K562 (cell line): ENCODE results near the gene ATP6V0A4. TPM values are rescaled to one million over a fixed set of nuclear protein-coding genes. Genes with fewer than 3 reads are reported as not detected.

ENCODE experiments used
- ATAC-seq: fragments of 200-7000 bp; cut with Tn5 transposase; 3 replicates; pipeline ENCODE4 v1.9.1; 2020; ENCODE audit warnings: moderate library complexity
- BruUV-seq: library from RNA; stranded (reverse); fragments of 400-500 nt; replicated peaks from 2 replicates; lab custom pipeline; 2021; lab: Mats Ljungman, UMichigan
- CTCF ChIA-PET: fragments of 300-600 bp; formaldehyde crosslinking; extraction: SDS; loops from one replicate; lab custom pipeline; 2021; ENCODE audit warnings: low intra/inter-chr PET ratio; lab: Yijun Ruan, JAX
- POLR2A ChIA-PET: fragments of 300-600, 350-650 bp; sonication (Branson Sonifier 250); formaldehyde crosslinking; extraction: SDS; loops from one replicate; lab custom pipeline; 2021; ENCODE audit warnings: antibody characterized with exemption, inconsistent platforms; lab: Yijun Ruan, JAX
- DNase-seq, 4 experiments: peaks; one replicate each; pipeline versions ENCODE4 v3.0.0 to v3.0.0-alpha.2; 2011 to 2018; ENCODE audit warnings: low spot score in 3 of 4, mixed read lengths in 3 of 4; ENCODE audit errors: extremely low read depth in 1 of 4
- FAIRE-seq: peaks from 2 replicates; lab custom pipeline; 2011; peaks lifted over from hg19 to GRCh38; lab: Jason Lieb, UNC
- H2AFZ ChIP-seq: 2 replicates; pipeline ENCODE4 v1.6.0; 2011; ENCODE audit warnings: low read depth, low read length, control low read depth, inconsistent platforms
- H3K27ac ChIP-seq: fragments of 200-600 bp; 3 replicates; pipeline ENCODE4 v1.8.0; 2011; ENCODE audit warnings: low read depth, mild to moderate bottlenecking, control low read depth, inconsistent platforms, low read length, moderate library complexity, mixed read lengths; ENCODE audit errors: extremely low read depth
- H3K27me3 ChIP-seq, 2 experiments: fragments of 300-600 bp in 1 of 2; 2 replicates in 1 of 2; 3 replicates in 1 of 2; pipeline versions ENCODE4 v1.6.0 to v1.8.0; 2011; ENCODE audit warnings: inconsistent platforms in 2 of 2, low read length in 2 of 2, mild to moderate bottlenecking in 1 of 2, mixed read lengths in 1 of 2, moderate library complexity in 1 of 2; ENCODE audit not compliant: control insufficient read depth in 2 of 2, insufficient read depth in 2 of 2
- H3K36me3 ChIP-seq: fragments of 300-600 bp; 3 replicates; pipeline ENCODE4 v1.8.0; 2011; ENCODE audit warnings: mild to moderate bottlenecking, low read length, inconsistent platforms; ENCODE audit not compliant: control insufficient read depth, insufficient read depth
- H3K4me1 ChIP-seq, 2 experiments: fragments of 200-600 bp in 1 of 2; replicated peaks in 1 of 2; 2 replicates in 1 of 2; 3 replicates in 1 of 2; pipeline versions ENCODE4 v1.5.1 to v1.8.0; 2011; ENCODE audit warnings: inconsistent platforms in 2 of 2, low read length in 2 of 2, mild to moderate bottlenecking in 1 of 2, mixed read lengths in 1 of 2, moderate library complexity in 1 of 2; ENCODE audit not compliant: control insufficient read depth in 2 of 2, insufficient read depth in 2 of 2
- H3K4me2 ChIP-seq: 2 replicates; pipeline ENCODE4 v1.6.1; 2011; ENCODE audit warnings: low read length, control low read depth, inconsistent platforms, mixed read lengths; ENCODE audit not compliant: insufficient read depth
- H3K4me3 ChIP-seq: fragments of 200-600 bp; sonication (generic), shearing (Covaris generic); 2 replicates; pipeline ENCODE4 v1.5.1; 2016; ENCODE audit warnings: control low read depth, inconsistent platforms
- H3K79me2 ChIP-seq: fragments of 200-600 bp; 3 replicates; pipeline ENCODE4 v1.8.0; 2011; ENCODE audit warnings: low read length, inconsistent platforms; ENCODE audit not compliant: control insufficient read depth, insufficient read depth
- H3K9ac ChIP-seq, 2 experiments: 2 replicates each; pipeline versions ENCODE4 v1.6.0 to v1.6.1; 2011; ENCODE audit warnings: low read depth in 2 of 2, low read length in 2 of 2, control low read depth in 1 of 2, inconsistent platforms in 1 of 2, mild to moderate bottlenecking in 1 of 2, mixed read lengths in 1 of 2; ENCODE audit not compliant: insufficient read depth in 1 of 2
- H3K9me1 ChIP-seq: one replicate; pipeline ENCODE4 v1.6.0; 2011; ENCODE audit warnings: inconsistent platforms, mild to moderate bottlenecking, low read length, moderate library complexity; ENCODE audit not compliant: control insufficient read depth, insufficient read depth
- H3K9me3 ChIP-seq: replicated peaks from 2 replicates; pipeline ENCODE4 v1.5.1; 2011; ENCODE audit warnings: low read depth, low read length, inconsistent platforms; ENCODE audit not compliant: control insufficient read depth, insufficient read depth
- H4K20me1 ChIP-seq: replicated peaks from 2 replicates; pipeline ENCODE4 v1.6.1; 2011; ENCODE audit warnings: low read length, inconsistent platforms, mixed read lengths; ENCODE audit not compliant: control insufficient read depth, insufficient read depth
- ARNT ChIP-seq, 2 experiments: fragments of 450-650 bp; IDR thresholded peaks; 2 replicates each; pipeline ENCODE4 v1.6.1; 2016; ENCODE audit warnings: mild to moderate bottlenecking in 1 of 2
- C11orf30 ChIP-seq: fragments of 450-650 bp; IDR thresholded peaks from 2 replicates; pipeline ENCODE4 v1.6.1; 2016; ENCODE audit warnings: low read depth, mild to moderate bottlenecking
- DMBX1 ChIP-seq: fragments of 250-450 bp; sonication (Bioruptor Pico); IDR thresholded peaks from 2 replicates; pipeline ENCODE4 v1.8.0; 2022; ENCODE audit warnings: inconsistent platforms, mild to moderate bottlenecking, moderate library complexity, borderline replicate concordance
- EHMT2 ChIP-seq: fragments of 450-650 bp; IDR thresholded peaks from 2 replicates; pipeline ENCODE4 v1.6.1; 2018; ENCODE audit warnings: antibody characterized with exemption
- MECOM ChIP-seq: fragments of 250-450 bp; sonication (Bioruptor Pico); IDR thresholded peaks from 2 replicates; pipeline ENCODE4 v1.8.0; 2022; ENCODE audit warnings: inconsistent platforms
- NBN ChIP-seq: fragments of 450-650 bp; IDR thresholded peaks from 2 replicates; pipeline ENCODE4 v1.6.1; 2016; ENCODE audit warnings: low read depth, mild to moderate bottlenecking
- POLR2A ChIP-seq: fragments of 450-650 bp; conservative IDR thresholded peaks from 2 replicates; pipeline ENCODE4 v1.6.1; 2016
- TEAD2 ChIP-seq: fragments of 450-650 bp; IDR thresholded peaks from 2 replicates; pipeline ENCODE4 v1.6.1; 2016; ENCODE audit warnings: missing genetic modification characterization, control low read depth, missing compliant biosample characterization
- ZKSCAN1 ChIP-seq: fragments of 150-350 bp; IDR thresholded peaks from 2 replicates; pipeline ENCODE4 v1.6.1; 2016; ENCODE audit warnings: low read depth, low read length
- ZNF146 ChIP-seq: IDR thresholded peaks from one replicate; pipeline ENCODE4 v1.6.1; 2018; ENCODE audit warnings: missing compliant biosample characterization; ENCODE audit not compliant: unreplicated experiment
- ZNF324 ChIP-seq: fragments of 250-450 bp; sonication (Bioruptor Pico); IDR thresholded peaks from 2 replicates; pipeline ENCODE4 v1.4.0; 2020; ENCODE audit warnings: mild to moderate bottlenecking
- ZNF696 ChIP-seq: fragments of 250-450 bp; sonication (Bioruptor Pico); conservative IDR thresholded peaks from 2 replicates; pipeline ENCODE4 v1.4.0; 2020; ENCODE audit warnings: mild to moderate bottlenecking, moderate library complexity
- WGBS: fragments of 100-300 bp; shearing (Covaris generic); methylation state at CpG from one replicate; pipeline ENCODE4 v1.1.6; 2016; ENCODE audit warnings: low coverage, mixed read lengths; ENCODE audit not compliant: insufficient coverage; ENCODE audit errors: missing lambda C conversion rate; 5-methylcytosine and 5-hydroxymethylcytosine counted together
- in situ Hi-C: fragments of 300-500 bp; cut with MboI; formaldehyde crosslinking; loops from 4 replicates; pipeline ENCODE4 v1.15.0; 2018; ENCODE audit warnings: inconsistent platforms, mixed read lengths
- intact Hi-C: fragments of 100-400 bp; cut with micrococcal nuclease; formaldehyde crosslinking; loops from 2 replicates; pipeline ENCODE4 v1.14.2; 2022
- polyA plus RNA-seq, 8 experiments: library from polyadenylated mRNA; depleted of rRNA in 4 of 8; stranded (reverse) in 5 of 8; unstranded in 3 of 8; fragments of >200 nt; fragmentation: Nextera tagmentation in 2 of 8; fragmentation: Illumina TruSeq in 1 of 8; extraction: Ambion mirVana in 2 of 8; extraction: Trizol in 1 of 8; gene quantifications; 2 replicates each; pipeline versions ENCODE4 v1.2.1 to v1.2.3, GENCODE V29; 2011 to 2014; ENCODE audit warnings: inconsistent platforms in 1 of 8, missing spikeins in 1 of 8
- total RNA-seq, 7 experiments: library from RNA; depleted of rRNA in 6 of 7; stranded (reverse); fragments of >200 nt in 6 of 7; fragmentation: Illumina TruSeq in 2 of 7; extraction: Trizol in 2 of 7; gene quantifications; 2 replicates each; pipeline versions ENCODE4 v1.2.1 to v1.2.3, GENCODE V29; 2011 to 2021; ENCODE audit warnings: low replicate concordance in 1 of 7
- TF ChIP-seq, protein P1 (sequence below): sonication (generic); formaldehyde crosslinking; IDR thresholded peaks from 2 replicates; pipeline ENCODE4 v1.8.0; 2022; ENCODE audit warnings: mild to moderate bottlenecking, missing genetic modification reagents

Gene ATP6V0A4
- total and polyA plus RNA-seq, 9 of the 15 experiments (the other 6 are each of a cell fraction or from before 2014, with no cell fraction given), result 0.03 TPM; not detected in 8

DNA sequence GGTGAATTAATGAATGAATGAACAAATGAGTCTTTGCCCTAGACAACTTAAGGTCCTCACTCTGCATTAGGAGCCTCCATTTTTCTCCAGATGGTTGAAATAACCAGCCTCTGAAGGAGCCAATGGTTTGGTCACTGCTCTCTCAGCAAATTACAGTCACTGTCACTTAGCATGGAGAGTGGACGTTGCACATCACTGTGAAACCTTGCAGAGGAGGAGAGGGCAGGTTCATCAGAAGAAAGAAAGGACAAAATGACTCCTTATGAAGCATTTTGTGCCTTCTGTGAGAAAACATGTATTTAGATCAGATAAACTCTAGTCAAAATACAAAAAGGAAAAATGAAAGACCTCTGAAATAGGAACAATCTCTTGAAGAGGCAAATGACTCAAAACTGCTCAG is 6.6 kb upstream of the ATP6V0A4 start (continued):
- TF ChIP-seq POLR2A (no peak), EHMT2 (no peak), MECOM (CRISPR knock-in tag) (no peak), ZNF146 (no peak), NBN (no peak), TEAD2 (tag) (no peak), DMBX1 (no peak), C11orf30 (no peak), ZNF696 (no peak), ZNF324 (CRISPR knock-in tag) (no peak)
- TF ChIP-seq, protein P1, sequence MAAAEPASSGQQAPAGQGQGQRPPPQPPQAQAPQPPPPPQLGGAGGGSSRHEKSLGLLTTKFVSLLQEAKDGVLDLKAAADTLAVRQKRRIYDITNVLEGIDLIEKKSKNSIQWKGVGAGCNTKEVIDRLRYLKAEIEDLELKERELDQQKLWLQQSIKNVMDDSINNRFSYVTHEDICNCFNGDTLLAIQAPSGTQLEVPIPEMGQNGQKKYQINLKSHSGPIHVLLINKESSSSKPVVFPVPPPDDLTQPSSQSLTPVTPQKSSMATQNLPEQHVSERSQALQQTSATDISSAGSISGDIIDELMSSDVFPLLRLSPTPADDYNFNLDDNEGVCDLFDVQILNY (CRISPR knock-in tag), result no peak

DNA sequence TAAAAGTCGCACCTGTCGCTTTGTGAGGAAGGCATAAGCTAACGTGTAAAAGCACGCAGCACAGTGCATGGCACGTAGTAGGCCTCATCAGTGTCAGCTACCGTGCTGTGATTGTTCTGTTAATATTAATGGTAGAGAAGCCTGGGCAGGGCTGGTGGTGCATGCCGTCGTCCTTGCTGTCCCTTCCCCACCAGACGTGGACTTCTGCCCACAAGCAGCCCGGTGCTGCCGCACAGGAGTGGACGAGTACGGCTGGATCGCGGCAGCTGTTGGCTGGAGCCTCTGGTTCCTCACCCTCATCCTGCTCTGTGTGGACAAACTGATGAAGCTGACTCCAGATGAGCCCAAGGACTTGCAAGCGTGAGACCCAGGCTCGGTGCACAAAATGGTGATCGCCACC is 4.7 kb upstream of the ATP6V0A4 start:
- FAIRE-seq, result no peak

More for the DNA sequence above, 4.7 kb upstream of the ATP6V0A4 start:
- Histone ChIP-seq H3K4me3 (no peak overlapping the region), H3K27ac (no peak overlapping the region), H3K4me2 (no peak overlapping the region), H3K79me2 (no peaks in the 10 kb centered on the region), H4K20me1 (no peaks in the 10 kb centered on the region), H3K36me3 (no peaks in the 10 kb centered on the region), H3K4me1 (no peaks in the 10 kb centered on the region), H2AFZ (no peak overlapping the region), H3K9ac (0 out of 4 replicates have a peak overlapping the region, but pooled peaks of 1 of the 2 experiments have one; percentile 8), H3K9me1 (no peaks in the 10 kb centered on the region), H3K9me3 (no peaks in the 10 kb centered on the region), H3K27me3 (peaks cover 28 to 38% of the 10 kb centered on the region in 2 experiments)
- intact Hi-C loops, result no loop called here
- in situ Hi-C loops, result no loop called here
- ChIA-PET POLR2A (interaction anchor here (0.7 kb wide), 1 partner anchor 35 kb away, joined by 3 read pairs; no protein-coding TSS in a partner anchor), CTCF (no interaction called here)
- under 1% methylated on average over 18 of the region's 18 CpGs for WGBS
- no TSS peak for BruUV-seq
- DNase-seq (no peak), ATAC-seq (no peak)
- TF ChIP-seq ARNT (IDR thresholded peaks at IDR 0.05), result no peak
- TF ChIP-seq ZKSCAN1, result peak; percentile 71
